Tibial nerve (tissue), 3 donors: ENCODE results near the gene LRRC4C.

Experiments used
- POLR2A ChIP-seq, 2 donors: fragments of 450-650 bp; IDR thresholded peaks; one replicate each; pipeline ENCODE4 v1.6.1; 2017; ENCODE audit warnings: antibody characterized with exemption in 2 of 2, mild to moderate bottlenecking in 2 of 2, moderate library complexity in 2 of 2
- TF ChIP-seq, protein P1 (sequence below), 5 experiments: fragments of 200-600 bp in 3 of 5; fragments of 450-650 bp in 2 of 5; sonication (generic) in 3 of 5; IDR thresholded peaks; one replicate each; pipeline ENCODE4 v1.5.1; 2016 to 2019; ENCODE audit warnings: antibody characterized with exemption in 5 of 5, mild to moderate bottlenecking in 3 of 5, moderate library complexity in 2 of 5

DNA sequence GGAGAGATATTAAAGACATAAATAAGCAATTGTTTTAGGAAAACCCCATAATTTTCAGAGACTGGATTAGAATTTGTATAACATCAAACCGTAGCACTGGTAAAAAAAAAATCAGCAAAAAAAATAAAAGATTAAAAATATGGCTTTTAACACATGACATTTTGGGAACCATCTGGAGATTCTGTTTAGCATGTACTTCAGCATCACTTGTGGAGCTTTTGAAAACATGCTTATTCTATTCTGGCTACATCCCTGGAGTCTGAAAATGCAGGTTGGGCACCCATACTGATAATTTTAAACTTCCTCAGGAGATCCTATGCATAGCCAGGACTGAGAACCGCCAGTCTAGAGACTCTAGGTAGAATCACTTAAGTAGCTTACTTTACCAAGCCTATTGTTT lies 1190.9 kb downstream of the LRRC4C start:
- TF ChIP-seq, protein P1, sequence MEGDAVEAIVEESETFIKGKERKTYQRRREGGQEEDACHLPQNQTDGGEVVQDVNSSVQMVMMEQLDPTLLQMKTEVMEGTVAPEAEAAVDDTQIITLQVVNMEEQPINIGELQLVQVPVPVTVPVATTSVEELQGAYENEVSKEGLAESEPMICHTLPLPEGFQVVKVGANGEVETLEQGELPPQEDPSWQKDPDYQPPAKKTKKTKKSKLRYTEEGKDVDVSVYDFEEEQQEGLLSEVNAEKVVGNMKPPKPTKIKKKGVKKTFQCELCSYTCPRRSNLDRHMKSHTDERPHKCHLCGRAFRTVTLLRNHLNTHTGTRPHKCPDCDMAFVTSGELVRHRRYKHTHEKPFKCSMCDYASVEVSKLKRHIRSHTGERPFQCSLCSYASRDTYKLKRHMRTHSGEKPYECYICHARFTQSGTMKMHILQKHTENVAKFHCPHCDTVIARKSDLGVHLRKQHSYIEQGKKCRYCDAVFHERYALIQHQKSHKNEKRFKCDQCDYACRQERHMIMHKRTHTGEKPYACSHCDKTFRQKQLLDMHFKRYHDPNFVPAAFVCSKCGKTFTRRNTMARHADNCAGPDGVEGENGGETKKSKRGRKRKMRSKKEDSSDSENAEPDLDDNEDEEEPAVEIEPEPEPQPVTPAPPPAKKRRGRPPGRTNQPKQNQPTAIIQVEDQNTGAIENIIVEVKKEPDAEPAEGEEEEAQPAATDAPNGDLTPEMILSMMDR (IDR thresholded peaks at IDR 0.05) = no peak
- TF ChIP-seq POLR2A (IDR thresholded peaks at IDR 0.05) = no peak
